K562 (cell line): ENCODE results near the gene LSM12. TPM values are rescaled to one million over a fixed set of nuclear protein-coding genes. Genes with fewer than 3 reads are reported as not detected.

Experiments used
- ATF3 ChIP-seq, 2 experiments: fragments of 450-650 bp in 1 of 2; sonication (generic) in 1 of 2; formaldehyde crosslinking in 1 of 2; IDR thresholded peaks in 1 of 2; conservative IDR thresholded peaks in 1 of 2; 2 replicates each; pipeline versions ENCODE4 v1.6.1 to v1.8.1; 2016 to 2023; ENCODE audit warnings: mild to moderate bottlenecking in 2 of 2, moderate library complexity in 2 of 2, inconsistent platforms in 1 of 2, missing genetic modification reagents in 1 of 2
- CUX1 ChIP-seq: fragments of 200-800 bp; sonication (Bioruptor generic); IDR thresholded peaks from 2 replicates; pipeline ENCODE4 v1.6.1; 2016; ENCODE audit warnings: missing genetic modification characterization, missing compliant biosample characterization
- DIDO1 ChIP-seq: fragments of 450-650 bp; IDR thresholded peaks from 2 replicates; pipeline ENCODE4 v1.6.1; 2016; ENCODE audit warnings: low read depth, missing biosample characterization, missing genetic modification characterization
- EHMT2 ChIP-seq: fragments of 450-650 bp; IDR thresholded peaks from 2 replicates; pipeline ENCODE4 v1.6.1; 2018; ENCODE audit warnings: antibody characterized with exemption
- ESRRB ChIP-seq: fragments of 250-450 bp; sonication (Bioruptor Pico); IDR thresholded peaks from 2 replicates; pipeline ENCODE4 v1.5.0; 2020; ENCODE audit warnings: mild to moderate bottlenecking, moderate library complexity, borderline replicate concordance
- FOS ChIP-seq: IDR thresholded peaks from 3 replicates; pipeline ENCODE4 v1.6.1; 2011; ENCODE audit not compliant: insufficient read length; ENCODE audit errors: extremely low read depth
- POLR2H ChIP-seq: IDR thresholded peaks from 2 replicates; pipeline ENCODE4 v1.6.1; 2016; ENCODE audit warnings: missing genetic modification characterization, low read depth, mild to moderate bottlenecking, control low read depth, missing compliant biosample characterization, moderate library complexity
- TEAD1 ChIP-seq, 2 experiments: fragments of 450-650 bp in 1 of 2; sonication (generic) in 1 of 2; formaldehyde crosslinking; IDR thresholded peaks; 2 replicates each; pipeline versions ENCODE4 v1.4.0 to v1.8.0; 2020 to 2022; ENCODE audit warnings: mild to moderate bottlenecking in 2 of 2, missing genetic modification reagents in 1 of 2
- U2AF2 ChIP-seq: fragments of 200-400 bp; formaldehyde crosslinking; optimal IDR thresholded peaks from 2 replicates; pipeline ENCODE3; 2017; ENCODE audit warnings: low read depth, mild to moderate bottlenecking, low read length
- USF1 ChIP-seq: sonication (generic); formaldehyde crosslinking; IDR thresholded peaks from 2 replicates; pipeline ENCODE4 v1.9.0; 2022; ENCODE audit warnings: mild to moderate bottlenecking, missing genetic modification reagents
- ZBTB7A ChIP-seq: IDR thresholded peaks from 2 replicates; pipeline ENCODE4 v1.6.1; 2011; ENCODE audit warnings: low read depth, mild to moderate bottlenecking, low read length, moderate library complexity, borderline replicate concordance; ENCODE audit not compliant: control insufficient read depth
- ZNF395 ChIP-seq: fragments of 200-800 bp; sonication (Bioruptor generic); IDR thresholded peaks from 2 replicates; pipeline ENCODE4 v1.6.1; 2017; ENCODE audit warnings: missing genetic modification characterization, missing compliant biosample characterization
- ZNF408 ChIP-seq: fragments of 250-450 bp; sonication (Bioruptor Pico); IDR thresholded peaks from 2 replicates; pipeline ENCODE4 v1.4.0; 2020; ENCODE audit warnings: low read depth, mild to moderate bottlenecking, moderate library complexity
- ZNF445 ChIP-seq: fragments of 250-450 bp; sonication (Bioruptor Pico); IDR thresholded peaks from 2 replicates; pipeline ENCODE4 v1.4.0; 2020; ENCODE audit warnings: low read depth, mild to moderate bottlenecking, moderate library complexity
- ZNF589 ChIP-seq: fragments of 200-800 bp; sonication (Bioruptor generic); IDR thresholded peaks from 2 replicates; pipeline ENCODE4 v1.6.1; 2016; ENCODE audit warnings: low read depth, missing genetic modification characterization, missing compliant biosample characterization
- ZNF766 ChIP-seq: fragments of 200-800 bp; sonication (Bioruptor generic); conservative IDR thresholded peaks from 2 replicates; pipeline ENCODE4 v1.6.1; 2016; ENCODE audit warnings: missing genetic modification characterization, missing compliant biosample characterization
- polyA plus RNA-seq, 8 experiments: library from polyadenylated mRNA; depleted of rRNA in 4 of 8; stranded (reverse) in 5 of 8; unstranded in 3 of 8; fragments of >200 nt; fragmentation: Nextera tagmentation in 2 of 8; fragmentation: Illumina TruSeq in 1 of 8; extraction: Ambion mirVana in 2 of 8; extraction: Trizol in 1 of 8; gene quantifications; 2 replicates each; pipeline versions ENCODE4 v1.2.1 to v1.2.3, GENCODE V29; 2011 to 2014; ENCODE audit warnings: inconsistent platforms in 1 of 8, missing spikeins in 1 of 8
- total RNA-seq, 7 experiments: library from RNA; depleted of rRNA in 6 of 7; stranded (reverse); fragments of >200 nt in 6 of 7; fragmentation: Illumina TruSeq in 2 of 7; extraction: Trizol in 2 of 7; gene quantifications; 2 replicates each; pipeline versions ENCODE4 v1.2.1 to v1.2.3, GENCODE V29; 2011 to 2021; ENCODE audit warnings: low replicate concordance in 1 of 7
- TF ChIP-seq, protein P1 (sequence below): fragments of 450-650 bp; IDR thresholded peaks from 2 replicates; pipeline ENCODE4 v1.6.1; 2016

The LSM12 gene
- total and polyA plus RNA-seq, 9 of the 15 experiments (the other 6 are each of a cell fraction or from before 2014, with no cell fraction given): 53.0 to 258 (median 89.3) TPM

GRCh38 chr17:44110823-44111633 is 44.6 kb upstream of the LSM12 start (continued):
- TF ChIP-seq USF1: no peak
- TF ChIP-seq POLR2H (tag): no peak
- no peak for TF ChIP-seq ESRRB (CRISPR knock-in tag)
- TF ChIP-seq ZNF766 (CRISPR knock-in tag): no peak
- no peak for TF ChIP-seq ZNF445
- TF ChIP-seq, protein P1, sequence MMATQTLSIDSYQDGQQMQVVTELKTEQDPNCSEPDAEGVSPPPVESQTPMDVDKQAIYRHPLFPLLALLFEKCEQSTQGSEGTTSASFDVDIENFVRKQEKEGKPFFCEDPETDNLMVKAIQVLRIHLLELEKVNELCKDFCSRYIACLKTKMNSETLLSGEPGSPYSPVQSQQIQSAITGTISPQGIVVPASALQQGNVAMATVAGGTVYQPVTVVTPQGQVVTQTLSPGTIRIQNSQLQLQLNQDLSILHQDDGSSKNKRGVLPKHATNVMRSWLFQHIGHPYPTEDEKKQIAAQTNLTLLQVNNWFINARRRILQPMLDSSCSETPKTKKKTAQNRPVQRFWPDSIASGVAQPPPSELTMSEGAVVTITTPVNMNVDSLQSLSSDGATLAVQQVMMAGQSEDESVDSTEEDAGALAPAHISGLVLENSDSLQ: peak; percentile 45
- TF ChIP-seq U2AF2: no peak
- no peak for TF ChIP-seq ZBTB7A
- TF ChIP-seq ZNF589 (CRISPR knock-in tag): no peak
- no peak for TF ChIP-seq FOS
- TF ChIP-seq ZNF395 (CRISPR knock-in tag): no peak
- no peak for TF ChIP-seq CUX1 (CRISPR knock-in tag)
- no peak for TF ChIP-seq EHMT2
- TF ChIP-seq ZNF408 (CRISPR knock-in tag): no peak
- no peak for TF ChIP-seq DIDO1
- no peak for TF ChIP-seq TEAD1 (CRISPR knock-in tag; IDR thresholded peaks at IDR 0.05)
- no peak for TF ChIP-seq ATF3 (IDR thresholded peaks at IDR 0.05)
- no peak for TF ChIP-seq ATF3 (CRISPR knock-in tag; conservative IDR thresholded peaks at IDR 0.05)
